Keratinocyte (primary cell): ENCODE measurements around the gene CUL4B. TPM values are rescaled to one million over a fixed set of nuclear protein-coding genes. Genes with fewer than 3 reads are reported as not detected.

Experiments
- DNase-seq: peaks from one replicate; pipeline ENCODE4 v3.0.0-alpha.2; 2011; ENCODE audit warnings: low read depth, missing footprints, low spot score
- FAIRE-seq: peaks from 2 replicates; lab custom pipeline; 2011; peaks lifted over from hg19 to GRCh38; lab: Jason Lieb, UNC
- H2AFZ ChIP-seq: 2 replicates; pipeline ENCODE4 v1.6.0; 2012; ENCODE audit warnings: low read length, control low read depth, inconsistent platforms; ENCODE audit not compliant: control insufficient read depth
- H3K27ac ChIP-seq: 2 replicates; pipeline ENCODE4 v1.5.1; 2011; ENCODE audit warnings: low read length; ENCODE audit not compliant: control insufficient read depth, insufficient read depth
- H3K27me3 ChIP-seq: 3 replicates; pipeline ENCODE4 v1.6.0; 2011; ENCODE audit warnings: low read length; ENCODE audit not compliant: control insufficient read depth, insufficient read depth; ENCODE audit errors: extremely low read depth
- H3K36me3 ChIP-seq, 2 experiments: 2 replicates in 1 of 2; 3 replicates in 1 of 2; pipeline ENCODE4 v1.5.1; 2011; ENCODE audit warnings: low read length in 2 of 2, mild to moderate bottlenecking in 1 of 2; ENCODE audit not compliant: control insufficient read depth in 2 of 2, insufficient read depth in 2 of 2; ENCODE audit errors: extremely low read depth in 1 of 2
- H3K4me1 ChIP-seq: 3 replicates; pipeline ENCODE4 v1.5.1; 2011; ENCODE audit warnings: low read length; ENCODE audit not compliant: control insufficient read depth, insufficient read depth; ENCODE audit errors: extremely low read depth
- H3K4me2 ChIP-seq: 3 replicates; pipeline ENCODE4 v1.6.0; 2011; ENCODE audit warnings: low read depth, low read length; ENCODE audit not compliant: control insufficient read depth, insufficient read depth; ENCODE audit errors: extremely low read depth
- H3K4me3 ChIP-seq, 3 experiments: fragments of 200-600 bp in 1 of 3; sonication (generic) in 1 of 3; 2 replicates in 2 of 3; 3 replicates in 1 of 3; pipeline ENCODE4 v1.5.1; 2011 to 2016; ENCODE audit warnings: low read length in 3 of 3, mild to moderate bottlenecking in 3 of 3, control low read depth in 2 of 3, inconsistent platforms in 1 of 3, low read depth in 1 of 3, mixed read lengths in 1 of 3, mixed run types in 1 of 3, moderate library complexity in 1 of 3; ENCODE audit not compliant: control insufficient read depth in 2 of 3, insufficient read depth in 2 of 3; ENCODE audit errors: extremely low read depth in 1 of 3
- H3K79me2 ChIP-seq: 2 replicates; pipeline ENCODE4 v1.6.0; 2012; ENCODE audit warnings: low read length; ENCODE audit not compliant: control insufficient read depth, insufficient read depth
- H3K9ac ChIP-seq: 3 replicates; pipeline ENCODE4 v1.6.0; 2011; ENCODE audit warnings: low read length; ENCODE audit not compliant: control insufficient read depth, insufficient read depth; ENCODE audit errors: extremely low read depth
- H3K9me1 ChIP-seq: 3 replicates; pipeline ENCODE4 v1.6.0; 2011; ENCODE audit warnings: low read length; ENCODE audit not compliant: control insufficient read depth, insufficient read depth; ENCODE audit errors: extremely low read depth
- H3K9me3 ChIP-seq: 2 replicates; pipeline ENCODE4 v1.5.1; 2012; ENCODE audit warnings: low read depth, low read length; ENCODE audit not compliant: control insufficient read depth
- H4K20me1 ChIP-seq: 3 replicates; pipeline ENCODE4 v1.6.0; 2011; ENCODE audit warnings: low read length; ENCODE audit not compliant: control insufficient read depth, insufficient read depth; ENCODE audit errors: extremely low read depth
- EZH2 ChIP-seq: IDR thresholded peaks from one replicate; pipeline ENCODE4 v1.6.1; 2012; ENCODE audit warnings: inconsistent platforms, mild to moderate bottlenecking, low read length, moderate library complexity
- dilution Hi-C: fragments of 300-500 bp; cut with MboI; formaldehyde crosslinking; loops from one replicate; pipeline ENCODE4 v1.7.0; 2020; ENCODE audit warnings: low sequenced_read_pairs; ENCODE audit not compliant: extremely low pct_ligation_motif_present
- polyA plus RNA-seq, 5 experiments: library from polyadenylated mRNA; depleted of rRNA in 3 of 5; stranded (reverse) in 3 of 5; stranded (forward) in 1 of 5; unstranded in 1 of 5; fragments of >200 nt; gene quantifications; 1 replicate in 1 of 5; 2 replicates in 3 of 5; 3 replicates in 1 of 5; pipeline versions ENCODE4 v1.2.1 to v1.2.3, GENCODE V29; 2011 to 2012; ENCODE audit warnings: missing spikeins in 2 of 5, low read depth in 1 of 5, low replicate concordance in 1 of 5
- TF ChIP-seq, protein P1 (sequence below), 3 experiments: IDR thresholded peaks in 1 of 3; conservative IDR thresholded peaks in 1 of 3; optimal IDR thresholded peaks in 1 of 3; 2 replicates in 2 of 3; 3 replicates in 1 of 3; pipeline versions ENCODE3 to v1.5.1; 2011; ENCODE audit warnings: low read length in 3 of 3, mild to moderate bottlenecking in 3 of 3, moderate library complexity in 2 of 3, control low read depth in 1 of 3, inconsistent platforms in 1 of 3; ENCODE audit not compliant: insufficient read depth in 2 of 3; ENCODE audit errors: extremely low read depth in 1 of 3

CUL4B gene
- polyA plus RNA-seq, 1 donor (not counting 4 experiments of a cell fraction or from before 2014, with no cell fraction given) = 23.3 TPM

DNA sequence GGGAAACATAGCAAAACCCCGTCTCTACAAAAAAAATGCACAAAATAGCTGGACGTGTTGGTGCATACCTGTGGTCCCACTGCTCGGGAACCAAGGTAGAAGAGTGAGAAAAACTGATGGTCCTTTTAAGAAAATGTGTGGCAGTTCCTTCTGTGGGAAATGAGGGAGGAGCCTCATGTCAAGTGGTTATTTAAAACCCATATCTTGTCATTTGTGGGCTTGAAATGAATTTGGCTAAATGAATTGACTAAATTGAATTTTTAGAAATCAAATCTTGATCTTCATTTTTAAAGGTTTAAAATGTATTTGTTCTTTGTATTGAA is 75.5 kb downstream of the CUL4B start:
- Histone ChIP-seq H3K4me3 (peak overlapping the region in 2 of 3 experiments; percentile 58 to 63), H2AFZ (peak overlapping the region; percentile 79), H3K9me3 (no peaks in the 10 kb centered on the region), H4K20me1 (no peaks in the 10 kb centered on the region), H3K9me1 (no peaks in the 10 kb centered on the region), H3K4me2 (peak overlapping the region; percentile 78), H3K36me3 (no peaks in the 10 kb centered on the region), H3K27me3 (no peaks in the 10 kb centered on the region), H3K4me1 (peaks cover 5% of the 10 kb centered on the region), H3K27ac (peak overlapping the region; percentile 69), H3K79me2 (no peaks in the 10 kb centered on the region), H3K9ac (peak overlapping the region; percentile 76)
- no peak for DNase-seq
- TF ChIP-seq, protein P1, sequence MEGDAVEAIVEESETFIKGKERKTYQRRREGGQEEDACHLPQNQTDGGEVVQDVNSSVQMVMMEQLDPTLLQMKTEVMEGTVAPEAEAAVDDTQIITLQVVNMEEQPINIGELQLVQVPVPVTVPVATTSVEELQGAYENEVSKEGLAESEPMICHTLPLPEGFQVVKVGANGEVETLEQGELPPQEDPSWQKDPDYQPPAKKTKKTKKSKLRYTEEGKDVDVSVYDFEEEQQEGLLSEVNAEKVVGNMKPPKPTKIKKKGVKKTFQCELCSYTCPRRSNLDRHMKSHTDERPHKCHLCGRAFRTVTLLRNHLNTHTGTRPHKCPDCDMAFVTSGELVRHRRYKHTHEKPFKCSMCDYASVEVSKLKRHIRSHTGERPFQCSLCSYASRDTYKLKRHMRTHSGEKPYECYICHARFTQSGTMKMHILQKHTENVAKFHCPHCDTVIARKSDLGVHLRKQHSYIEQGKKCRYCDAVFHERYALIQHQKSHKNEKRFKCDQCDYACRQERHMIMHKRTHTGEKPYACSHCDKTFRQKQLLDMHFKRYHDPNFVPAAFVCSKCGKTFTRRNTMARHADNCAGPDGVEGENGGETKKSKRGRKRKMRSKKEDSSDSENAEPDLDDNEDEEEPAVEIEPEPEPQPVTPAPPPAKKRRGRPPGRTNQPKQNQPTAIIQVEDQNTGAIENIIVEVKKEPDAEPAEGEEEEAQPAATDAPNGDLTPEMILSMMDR (optimal IDR thresholded peaks at IDR 0.05 in 1 of 3, IDR thresholded peaks at IDR 0.05 in 1 of 3, conservative IDR thresholded peaks at IDR 0.05 in 1 of 3; ENCODE audit: extremely low read depth in 1 of 3, insufficient read depth in 2 of 3, low read length in 3 of 3) = no peak
- no peak for TF ChIP-seq EZH2
- dilution Hi-C loops = no loop called here
- FAIRE-seq = no peak

DNA sequence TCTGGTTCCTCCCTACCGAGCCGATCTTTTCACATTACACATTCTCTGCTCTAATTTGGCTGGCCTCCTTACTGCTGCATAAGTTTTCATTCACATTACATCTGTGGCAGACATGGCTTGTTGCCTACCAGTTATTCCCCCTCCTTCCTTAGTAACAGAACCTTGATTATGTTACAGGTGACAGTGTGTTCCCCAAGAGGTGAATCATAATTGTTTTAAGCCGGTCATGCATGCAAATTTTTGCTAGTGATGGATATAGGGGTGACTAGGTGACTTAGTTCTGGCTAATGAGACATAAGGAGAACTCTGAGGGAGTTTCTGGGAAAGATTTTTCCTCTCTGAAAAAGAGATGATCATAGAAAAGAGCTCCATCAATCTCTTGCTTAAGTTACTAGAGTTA is 83.3 kb downstream of the CUL4B start:
- Histone ChIP-seq H3K4me2 (no peak overlapping the region), H3K9me1 (no peaks in the 10 kb centered on the region), H3K27ac (no peak overlapping the region), H3K36me3 (no peaks in the 10 kb centered on the region), H3K4me3 (no peak overlapping the region), H3K4me1 (no peaks in the 10 kb centered on the region), H3K79me2 (no peaks in the 10 kb centered on the region), H4K20me1 (no peaks in the 10 kb centered on the region), H2AFZ (no peak overlapping the region), H3K9ac (no peak overlapping the region), H3K9me3 (no peaks in the 10 kb centered on the region), H3K27me3 (no peaks in the 10 kb centered on the region)
- no peak for FAIRE-seq
- dilution Hi-C loops = no loop called here
- no peak for TF ChIP-seq EZH2
- TF ChIP-seq, protein P1 (optimal IDR thresholded peaks at IDR 0.05 in 1 of 3, IDR thresholded peaks at IDR 0.05 in 1 of 3, conservative IDR thresholded peaks at IDR 0.05 in 1 of 3; ENCODE audit: extremely low read depth in 1 of 3, insufficient read depth in 2 of 3, low read length in 3 of 3) = no peak
- no peak for DNase-seq
